Vagina (tissue), 2 donors: ENCODE data around the gene NPTXR. TPM values are rescaled to one million over a fixed set of nuclear protein-coding genes. Genes with fewer than 3 reads are reported as not detected.

Experiments used
- DNase-seq, 2 donors: peaks; one replicate each; pipeline ENCODE4 v3.0.0-alpha.2; 2017; ENCODE audit errors: extremely low spot score in 2 of 2
- H3K27ac ChIP-seq: fragments of 200-600 bp; sonication (generic); one replicate; pipeline ENCODE4 v1.5.1; 2019
- H3K27me3 ChIP-seq: fragments of 200-600 bp; sonication (generic); one replicate; pipeline ENCODE4 v1.5.1; 2019
- H3K36me3 ChIP-seq, 2 donors: fragments of 200-600 bp; sonication (generic); one replicate each; pipeline ENCODE4 v1.5.1; 2017 to 2019
- H3K4me1 ChIP-seq: fragments of 200-600 bp; sonication (generic); one replicate; pipeline ENCODE4 v1.5.1; 2019
- H3K4me3 ChIP-seq, 2 donors: fragments of 200-600 bp; sonication (generic); 1 replicate in 1 of 2; 2 replicates in 1 of 2; pipeline ENCODE4 v1.5.1; 2016 to 2019
- H3K9me3 ChIP-seq: fragments of 200-600 bp; sonication (generic); one replicate; pipeline ENCODE4 v1.5.1; 2019
- CTCF ChIP-seq, 3 experiments: fragments of 450-650 bp in 2 of 3; fragments of 200-600 bp in 1 of 3; sonication (generic) in 1 of 3; IDR thresholded peaks; one replicate each; pipeline ENCODE4 v1.5.1; 2017 to 2019; ENCODE audit warnings: antibody characterized with exemption in 3 of 3, mild to moderate bottlenecking in 2 of 3, moderate library complexity in 2 of 3
- POLR2A ChIP-seq, 2 donors: fragments of 450-650 bp; IDR thresholded peaks; one replicate each; pipeline ENCODE4 v1.6.1; 2017; ENCODE audit warnings: antibody characterized with exemption in 2 of 2, mild to moderate bottlenecking in 2 of 2, moderate library complexity in 2 of 2
- POLR2AphosphoS5 ChIP-seq, 2 donors: sonication (generic); formaldehyde crosslinking; IDR thresholded peaks; one replicate each; pipeline ENCODE4 v1.9.0; 2017; ENCODE audit warnings: antibody characterized with exemption in 2 of 2, mild to moderate bottlenecking in 2 of 2, low read depth in 1 of 2; ENCODE audit not compliant: insufficient read depth in 1 of 2
- intact Hi-C: fragments of 100-400 bp; cut with DNase I; formaldehyde crosslinking; loops from one replicate; pipeline ENCODE4 v1.15.1; 2023
- total RNA-seq: library from RNA; depleted of rRNA; stranded (reverse); fragments of >200 nt; gene quantifications from one replicate; pipeline ENCODE4 v1.2.3, GENCODE V29; 2016

Gene NPTXR
- total RNA-seq, 1 donor from 2014 or later: 9.3 TPM

GRCh38 chr22:38831166-38831945 lies 12.5 kb downstream of the NPTXR start:
- Histone ChIP-seq H3K27me3 (no peaks in the 10 kb centered on the region), H3K4me1 (no peaks in the 10 kb centered on the region), H3K4me3 (no peak overlapping the region), H3K9me3 (no peaks in the 10 kb centered on the region), H3K27ac (no peak overlapping the region), H3K36me3 (no peaks in the 10 kb centered on the region)
- intact Hi-C loops: no loop called here
- TF ChIP-seq CTCF (IDR thresholded peaks at IDR 0.05) (no peak), POLR2A (IDR thresholded peaks at IDR 0.05) (no peak), POLR2AphosphoS5 (IDR thresholded peaks at IDR 0.05; ENCODE audit: insufficient read depth in 1 of 2, low read depth in 1 of 2) (no peak)
- DNase-seq: no peak

- intact Hi-C loops: no loop called here
- Histone ChIP-seq H3K4me1 (no peaks in the 10 kb centered on the region), H3K9me3 (no peaks in the 10 kb centered on the region), H3K36me3 (no peaks in the 10 kb centered on the region), H3K4me3 (no peak overlapping the region), H3K27me3 (no peaks in the 10 kb centered on the region), H3K27ac (no peak overlapping the region)
- no peak for TF ChIP-seq CTCF (IDR thresholded peaks at IDR 0.05)
- no peak for TF ChIP-seq POLR2AphosphoS5 (IDR thresholded peaks at IDR 0.05; ENCODE audit: insufficient read depth in 1 of 2, low read depth in 1 of 2)
- no peak for DNase-seq
Measured at GRCh38 chr22:38830845-38831108, 13.1 kb downstream of the NPTXR start.

DNA sequence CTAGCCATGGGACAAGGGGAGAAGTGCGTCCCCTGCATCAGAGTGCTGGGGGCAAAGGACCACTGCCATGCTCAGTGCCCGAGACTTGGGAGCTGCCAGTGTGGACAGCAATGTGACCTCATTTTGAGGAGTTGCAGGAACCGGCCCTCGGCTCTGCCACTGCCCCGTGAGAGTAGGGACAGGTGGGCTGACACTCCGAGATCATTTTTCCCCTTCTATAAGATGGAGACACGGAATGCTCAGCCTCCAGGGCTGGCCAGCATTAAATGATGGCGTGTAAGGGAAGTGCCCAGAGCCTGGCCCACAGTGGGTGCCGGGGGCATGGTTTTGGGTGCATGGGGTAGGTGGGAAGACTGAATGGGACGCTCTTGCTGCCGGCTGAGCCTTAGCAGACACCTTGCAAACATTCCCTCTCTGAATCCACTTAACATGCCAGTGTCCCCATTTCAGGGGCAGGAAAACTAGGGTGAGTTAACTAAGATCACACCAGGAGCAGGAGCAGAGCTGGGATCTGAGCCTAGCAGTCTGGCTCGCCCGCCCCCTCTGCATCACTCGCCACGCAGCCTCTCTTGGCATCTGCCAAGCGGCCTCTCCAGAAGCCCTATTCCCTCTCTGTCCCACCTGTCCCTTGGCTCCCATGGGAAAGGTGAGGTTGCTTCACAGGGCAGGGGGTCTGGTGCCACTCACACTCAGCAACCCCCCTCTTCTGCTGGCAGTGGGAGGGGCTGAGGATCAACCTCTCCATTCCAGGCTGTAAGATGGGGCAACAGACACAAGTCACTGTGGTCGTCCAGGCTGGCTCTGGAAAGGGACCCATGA lies 13.6 kb downstream of the NPTXR start:
- TF ChIP-seq POLR2AphosphoS5 (IDR thresholded peaks at IDR 0.05; ENCODE audit: insufficient read depth in 1 of 2, low read depth in 1 of 2) (no peak), POLR2A (IDR thresholded peaks at IDR 0.05) (no peak), CTCF (IDR thresholded peaks at IDR 0.05) (no peak)
- Histone ChIP-seq H3K4me1 (no peaks in the 10 kb centered on the region), H3K4me3 (no peak overlapping the region), H3K9me3 (no peaks in the 10 kb centered on the region), H3K27me3 (no peaks in the 10 kb centered on the region), H3K36me3 (no peaks in the 10 kb centered on the region), H3K27ac (no peak overlapping the region)
- intact Hi-C loops: no loop called here
- DNase-seq: no peak

GRCh38 chr22:38829485-38829884 lies 14.3 kb downstream of the NPTXR start:
- intact Hi-C loops: no loop called here
- no peak for TF ChIP-seq POLR2A (IDR thresholded peaks at IDR 0.05)
- no peak for TF ChIP-seq POLR2AphosphoS5 (IDR thresholded peaks at IDR 0.05; ENCODE audit: insufficient read depth in 1 of 2, low read depth in 1 of 2)
- no peak for TF ChIP-seq CTCF (IDR thresholded peaks at IDR 0.05)

More at GRCh38 chr22:38829485-38829884, 14.3 kb downstream of the NPTXR start:
- H3K36me3 ChIP-seq: no peaks in the 10 kb centered on the region
- no peak overlapping the region for H3K4me3 ChIP-seq
- H3K9me3 ChIP-seq: no peaks in the 10 kb centered on the region
- H3K4me1 ChIP-seq: no peaks in the 10 kb centered on the region
- H3K27ac ChIP-seq: no peak overlapping the region
- H3K27me3 ChIP-seq: no peaks in the 10 kb centered on the region
- no peak for DNase-seq
